HG02678 (cell line): ENCODE data around the gene CHST12.

Source experiments
- ATAC-seq: cut with Tn5 transposase; IDR thresholded peaks from one replicate; pipeline ENCODE4 v1.9.1; 2021; ENCODE audit warnings: mild to moderate bottlenecking, moderate library complexity; ENCODE audit not compliant: unreplicated experiment

CHST12 gene

GRCh38 chr7:2477447-2478398 lies 74.3 kb downstream of the CHST12 start:
- ATAC-seq, result peak; percentile 54

- no peak for ATAC-seq
Measured at GRCh38 chr7:2478399-2478785, 75.0 kb downstream of the CHST12 start.

GRCh38 chr7:2478800-2479199 lies 75.4 kb downstream of the CHST12 start:
- no peak for ATAC-seq

GRCh38 chr7:2479276-2480069 lies 76.1 kb downstream of the CHST12 start:
- ATAC-seq, result no peak

- ATAC-seq, result no peak
Measured at GRCh38 chr7:2480070-2480408, 76.6 kb downstream of the CHST12 start.

GRCh38 chr7:2481195-2481594 lies 77.8 kb downstream of the CHST12 start:
- no peak for ATAC-seq

GRCh38 chr7:2482725-2483451 lies 79.5 kb downstream of the CHST12 start:
- ATAC-seq, result no peak

- ATAC-seq, result no peak
Measured at GRCh38 chr7:2483494-2483893, 80.1 kb downstream of the CHST12 start.

GRCh38 chr7:2484868-2485267 lies 81.5 kb downstream of the CHST12 start:
- ATAC-seq, result no peak

- ATAC-seq, result no peak
Measured at GRCh38 chr7:2487586-2488271, 84.3 kb downstream of the CHST12 start.

- no peak for ATAC-seq
Measured at GRCh38 chr7:2488272-2488645, 84.8 kb downstream of the CHST12 start.

- ATAC-seq, result no peak
Measured at GRCh38 chr7:2488681-2489080, 85.3 kb downstream of the CHST12 start.

- no peak for ATAC-seq
Measured at GRCh38 chr7:2490181-2490651, 86.8 kb downstream of the CHST12 start.

GRCh38 chr7:2492038-2492437 lies 88.6 kb downstream of the CHST12 start:
- ATAC-seq, result no peak

GRCh38 chr7:2493205-2494164 lies 90.1 kb downstream of the CHST12 start:
- ATAC-seq, result no peak

- ATAC-seq, result no peak
Measured at GRCh38 chr7:2494191-2495130, 91.0 kb downstream of the CHST12 start.

- no peak for ATAC-seq
Measured at GRCh38 chr7:2495418-2496299, 92.2 kb downstream of the CHST12 start.
